ENCODE results near the gene TMEM131. TPM values are rescaled to one million over a fixed set of nuclear protein-coding genes. Genes with fewer than 3 reads are reported as not detected.
A peak's percentile ranks its signal among the peaks of the same experiment; 100 is the strongest.
"Not testable (repeated sequence)": the region's sequence is repeated elsewhere in the genome, so short reads cannot be mapped to it uniquely, and the experiment has no call there.

Gene TMEM131
- total RNA-seq, 1 experiment from 2014 or later, result 29.6 TPM

GRCh38 chr2:97900806-97901205 is 94.9 kb downstream of the TMEM131 start:
- no TSS peak for BruUV-seq (replicated peaks)
- no peak overlapping the region for H2AFZ ChIP-seq
- H3K36me3 ChIP-seq (ENCODE audit: low read depth), result 0 out of 2 replicates have a peak, but pooled peaks cover 5% of the 10 kb centered on the region
- H3K79me2 ChIP-seq (ENCODE audit: low read depth), result no peaks in the 10 kb centered on the region
- no peak for TF ChIP-seq EZH2 (IDR thresholded peaks at IDR 0.05; ENCODE audit: low read depth)
- TF ChIP-seq, protein P1, sequence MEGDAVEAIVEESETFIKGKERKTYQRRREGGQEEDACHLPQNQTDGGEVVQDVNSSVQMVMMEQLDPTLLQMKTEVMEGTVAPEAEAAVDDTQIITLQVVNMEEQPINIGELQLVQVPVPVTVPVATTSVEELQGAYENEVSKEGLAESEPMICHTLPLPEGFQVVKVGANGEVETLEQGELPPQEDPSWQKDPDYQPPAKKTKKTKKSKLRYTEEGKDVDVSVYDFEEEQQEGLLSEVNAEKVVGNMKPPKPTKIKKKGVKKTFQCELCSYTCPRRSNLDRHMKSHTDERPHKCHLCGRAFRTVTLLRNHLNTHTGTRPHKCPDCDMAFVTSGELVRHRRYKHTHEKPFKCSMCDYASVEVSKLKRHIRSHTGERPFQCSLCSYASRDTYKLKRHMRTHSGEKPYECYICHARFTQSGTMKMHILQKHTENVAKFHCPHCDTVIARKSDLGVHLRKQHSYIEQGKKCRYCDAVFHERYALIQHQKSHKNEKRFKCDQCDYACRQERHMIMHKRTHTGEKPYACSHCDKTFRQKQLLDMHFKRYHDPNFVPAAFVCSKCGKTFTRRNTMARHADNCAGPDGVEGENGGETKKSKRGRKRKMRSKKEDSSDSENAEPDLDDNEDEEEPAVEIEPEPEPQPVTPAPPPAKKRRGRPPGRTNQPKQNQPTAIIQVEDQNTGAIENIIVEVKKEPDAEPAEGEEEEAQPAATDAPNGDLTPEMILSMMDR (conservative IDR thresholded peaks at IDR 0.05), result no peak
- H3K27ac ChIP-seq, result no peak overlapping the region
- intact Hi-C loops (cut with micrococcal nuclease; ENCODE audit: unreplicated experiment), result no loop called here
- peaks cover 26% of the 10 kb centered on the region for H3K4me1 ChIP-seq (replicated peaks; ENCODE audit: insufficient read depth)
- H3K27me3 ChIP-seq (ENCODE audit: insufficient read depth, low read depth), result no peaks in the 10 kb centered on the region
- peaks cover 12% of the 10 kb centered on the region for H3F3A ChIP-seq (ENCODE audit: insufficient read depth, low read depth)
- ChIA-PET CTCF (no interaction called here), POLR2A (ENCODE audit: unreplicated experiment) (no interaction called here)
- H4K20me1 ChIP-seq (ENCODE audit: insufficient read depth), result no peaks in the 10 kb centered on the region; the same call in 1 of the 2 replicates
- DNase-seq, result peak in 1 of 2 experiments; percentile 81
- H3K9me3 ChIP-seq (ENCODE audit: insufficient read depth, low read depth), result 0 out of 2 replicates have a peak, but pooled peaks cover 4% of the 10 kb centered on the region
- H3K4me2 ChIP-seq, result no peak overlapping the region
- H3K4me3 ChIP-seq, result no peak overlapping the region
- no peaks in the 10 kb centered on the region for H3K9me2 ChIP-seq (ENCODE audit: insufficient read depth)

DNA sequence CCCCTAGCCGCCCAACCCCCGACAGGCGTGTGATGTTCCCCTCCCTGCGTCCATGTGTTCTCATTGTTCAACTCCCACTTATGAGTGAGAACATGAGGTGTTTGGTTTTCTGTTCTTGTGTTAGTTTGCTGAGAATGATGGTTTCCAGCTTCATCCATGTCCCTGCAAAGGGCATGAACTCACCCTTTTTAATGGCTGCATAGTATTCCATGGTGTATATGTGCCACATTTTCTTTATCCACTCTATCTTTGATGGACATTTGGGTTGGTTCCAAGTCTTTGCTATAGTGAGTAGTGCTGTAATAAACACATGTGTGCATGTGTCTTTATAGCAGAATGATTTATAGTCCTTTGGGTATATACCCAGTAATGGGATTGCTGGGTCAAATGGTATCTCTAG is 102.7 kb downstream of the TMEM131 start:
- DNase-seq; H2AFZ ChIP-seq; intact Hi-C loops (cut with micrococcal nuclease; ENCODE audit: unreplicated experiment); H3K9me3 ChIP-seq (ENCODE audit: insufficient read depth, low read depth); H3K4me2 ChIP-seq; H3F3A ChIP-seq (ENCODE audit: insufficient read depth, low read depth); H4K20me1 ChIP-seq (ENCODE audit: insufficient read depth); H3K79me2 ChIP-seq (ENCODE audit: low read depth); BruUV-seq (replicated peaks); H3K27ac ChIP-seq; H3K9me2 ChIP-seq (ENCODE audit: insufficient read depth); H3K27me3 ChIP-seq (ENCODE audit: insufficient read depth, low read depth); POLR2A ChIA-PET (ENCODE audit: unreplicated experiment); CTCF ChIA-PET; H3K4me1 ChIP-seq (replicated peaks; ENCODE audit: insufficient read depth); H3K4me3 ChIP-seq: not testable (repeated sequence)
- peaks cover 11% of the 10 kb centered on the region; the same call in 1 of the 2 replicates for H3K36me3 ChIP-seq (ENCODE audit: low read depth)

DNA sequence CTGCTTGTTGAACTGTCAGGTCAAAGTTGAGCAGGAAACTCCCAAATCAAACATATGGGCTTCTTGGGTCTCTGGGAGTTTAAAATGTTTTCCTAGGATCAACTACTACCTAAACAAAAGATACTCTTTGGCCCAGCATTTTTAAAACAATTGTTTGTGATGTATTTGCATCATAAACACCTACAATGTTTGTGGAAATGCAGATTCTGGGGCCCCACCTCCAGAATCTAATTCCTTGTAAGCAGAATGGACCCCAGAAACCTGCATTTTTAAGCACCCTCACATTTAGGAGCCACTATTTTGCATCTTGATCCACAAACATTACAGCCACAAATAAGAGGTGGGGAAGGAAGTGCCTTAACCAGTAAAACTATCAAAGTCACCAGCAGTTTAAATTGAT is 104.1 kb downstream of the TMEM131 start:
- no peaks in the 10 kb centered on the region; the same call in 1 of the 2 replicates for H3F3A ChIP-seq (ENCODE audit: insufficient read depth, low read depth)
- DNase-seq, result no peak
- intact Hi-C loops (cut with micrococcal nuclease; ENCODE audit: unreplicated experiment), result no loop called here
- no peak overlapping the region for H3K27ac ChIP-seq
- no peaks in the 10 kb centered on the region for H3K79me2 ChIP-seq (ENCODE audit: low read depth)
- no peaks in the 10 kb centered on the region for H3K27me3 ChIP-seq (ENCODE audit: insufficient read depth, low read depth)
- H3K36me3 ChIP-seq (ENCODE audit: low read depth), result peaks cover 23% of the 10 kb centered on the region
- no peak for TF ChIP-seq EZH2 (IDR thresholded peaks at IDR 0.05; ENCODE audit: low read depth)
- TF ChIP-seq, protein P1 (conservative IDR thresholded peaks at IDR 0.05), result no peak
- ChIA-PET CTCF (no interaction called here), POLR2A (ENCODE audit: unreplicated experiment) (no interaction called here)
- H3K4me2 ChIP-seq, result no peak overlapping the region
- H3K4me1 ChIP-seq (replicated peaks; ENCODE audit: insufficient read depth), result no peaks in the 10 kb centered on the region
- no peaks in the 10 kb centered on the region; the same call in 1 of the 2 replicates for H4K20me1 ChIP-seq (ENCODE audit: insufficient read depth)
- H3K9me2 ChIP-seq (ENCODE audit: insufficient read depth), result no peaks in the 10 kb centered on the region
- no peak overlapping the region for H2AFZ ChIP-seq
- BruUV-seq (replicated peaks), result no TSS peak
- H3K4me3 ChIP-seq, result no peak overlapping the region
- H3K9me3 ChIP-seq (ENCODE audit: insufficient read depth, low read depth), result peaks cover 7% of the 10 kb centered on the region; the same call in 1 of the 2 replicates

GRCh38 chr2:97889156-97889555 is 106.6 kb downstream of the TMEM131 start:
- H3K36me3 ChIP-seq (ENCODE audit: low read depth), result peaks cover 37% of the 10 kb centered on the region
- intact Hi-C loops (cut with micrococcal nuclease; ENCODE audit: unreplicated experiment), result no loop called here
- ChIA-PET CTCF (no interaction called here), POLR2A (ENCODE audit: unreplicated experiment) (no interaction called here)
- no peak overlapping the region for H3K4me2 ChIP-seq
- no peak for TF ChIP-seq EZH2 (IDR thresholded peaks at IDR 0.05; ENCODE audit: low read depth)
- TF ChIP-seq, protein P1 (conservative IDR thresholded peaks at IDR 0.05), result no peak
- H4K20me1 ChIP-seq (ENCODE audit: insufficient read depth), result no peaks in the 10 kb centered on the region; the same call in 1 of the 2 replicates
- H3K27me3 ChIP-seq (ENCODE audit: insufficient read depth, low read depth), result no peaks in the 10 kb centered on the region
- BruUV-seq (replicated peaks), result no TSS peak
- H2AFZ ChIP-seq, result no peak overlapping the region
- H3K9me2 ChIP-seq (ENCODE audit: insufficient read depth), result no peaks in the 10 kb centered on the region
- H3K27ac ChIP-seq, result no peak overlapping the region
- no peaks in the 10 kb centered on the region; the same call in 1 of the 2 replicates for H3F3A ChIP-seq (ENCODE audit: insufficient read depth, low read depth)
- H3K79me2 ChIP-seq (ENCODE audit: low read depth), result no peaks in the 10 kb centered on the region
- no peaks in the 10 kb centered on the region for H3K4me1 ChIP-seq (replicated peaks; ENCODE audit: insufficient read depth)
- no peak overlapping the region for H3K4me3 ChIP-seq
- H3K9me3 ChIP-seq (ENCODE audit: insufficient read depth, low read depth), result peaks cover 23% of the 10 kb centered on the region; the same call in 1 of the 2 replicates
- DNase-seq, result no peak

Measured in PC-9 (cell line).